Measurements from ENCODE around the gene FAM229A. TPM values are rescaled to one million over a fixed set of nuclear protein-coding genes. Genes with fewer than 3 reads are reported as not detected.

The FAM229A gene
- polyA plus RNA-seq, 2 of the 4 experiments (the other 2 are of a cell fraction): 3.5 to 5.6 TPM

DNA sequence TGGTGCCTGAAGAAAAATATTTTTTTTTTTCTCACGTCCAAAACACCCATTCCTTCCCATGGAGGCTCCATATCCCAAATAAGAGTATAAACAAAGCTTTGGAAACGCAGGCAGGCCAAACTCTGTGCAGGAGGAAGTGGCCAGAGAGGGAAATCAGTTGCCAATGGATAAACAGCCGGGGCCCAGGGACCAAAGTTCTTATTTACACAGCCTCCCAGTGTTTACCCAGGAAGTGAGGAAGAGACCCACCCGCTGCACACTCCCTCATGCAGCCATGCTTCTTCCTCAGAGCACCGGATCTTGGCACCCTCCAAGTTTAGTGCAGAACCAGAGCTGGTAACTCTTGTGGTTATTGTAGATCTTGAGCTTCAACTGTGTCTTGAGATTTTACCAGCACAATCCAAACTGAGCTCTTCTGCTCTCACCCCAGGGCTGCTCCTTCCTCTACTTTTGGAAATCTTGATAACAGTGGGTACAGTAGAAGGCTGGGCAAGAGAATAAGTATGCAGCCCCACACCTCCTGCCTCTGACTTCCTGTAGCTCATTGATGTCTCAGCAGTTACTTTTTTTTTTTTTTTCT, 40.5 kb downstream of the FAM229A start:
- 2% methylated on average over 5 of the region's 5 CpGs for WGBS (ENCODE audit: missing lambda C conversion rate)
- DNase-seq (ENCODE audit: low read depth in 1 of 2, low spot score in 1 of 2) (peak; percentile 42 to 88), ATAC-seq (peak; percentile 97 to 98), FAIRE-seq (no peak)
- Histone ChIP-seq H3K4me3 (0 out of 3 replicates have a peak overlapping the region, but pooled peaks have one; percentile 9), H3K9me3 (no peaks in the 10 kb centered on the region), H3K4me1 (peaks cover 31% of the 10 kb centered on the region), H3K27ac (peak overlapping the region; percentile 87 to 90), H3K4me2 (peak overlapping the region; percentile 89)
- TF ChIP-seq, protein P1, sequence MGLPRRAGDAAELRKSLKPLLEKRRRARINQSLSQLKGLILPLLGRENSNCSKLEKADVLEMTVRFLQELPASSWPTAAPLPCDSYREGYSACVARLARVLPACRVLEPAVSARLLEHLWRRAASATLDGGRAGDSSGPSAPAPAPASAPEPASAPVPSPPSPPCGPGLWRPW (IDR thresholded peaks at IDR 0.05): no peak
- no peak for TF ChIP-seq HDAC2 (IDR thresholded peaks at IDR 0.05)
- no peak for TF ChIP-seq EHF (CRISPR knock-in tag; IDR thresholded peaks at IDR 0.05)
- no peak for TF ChIP-seq RFX5 (IDR thresholded peaks at IDR 0.05)
- TF ChIP-seq, protein P2, sequence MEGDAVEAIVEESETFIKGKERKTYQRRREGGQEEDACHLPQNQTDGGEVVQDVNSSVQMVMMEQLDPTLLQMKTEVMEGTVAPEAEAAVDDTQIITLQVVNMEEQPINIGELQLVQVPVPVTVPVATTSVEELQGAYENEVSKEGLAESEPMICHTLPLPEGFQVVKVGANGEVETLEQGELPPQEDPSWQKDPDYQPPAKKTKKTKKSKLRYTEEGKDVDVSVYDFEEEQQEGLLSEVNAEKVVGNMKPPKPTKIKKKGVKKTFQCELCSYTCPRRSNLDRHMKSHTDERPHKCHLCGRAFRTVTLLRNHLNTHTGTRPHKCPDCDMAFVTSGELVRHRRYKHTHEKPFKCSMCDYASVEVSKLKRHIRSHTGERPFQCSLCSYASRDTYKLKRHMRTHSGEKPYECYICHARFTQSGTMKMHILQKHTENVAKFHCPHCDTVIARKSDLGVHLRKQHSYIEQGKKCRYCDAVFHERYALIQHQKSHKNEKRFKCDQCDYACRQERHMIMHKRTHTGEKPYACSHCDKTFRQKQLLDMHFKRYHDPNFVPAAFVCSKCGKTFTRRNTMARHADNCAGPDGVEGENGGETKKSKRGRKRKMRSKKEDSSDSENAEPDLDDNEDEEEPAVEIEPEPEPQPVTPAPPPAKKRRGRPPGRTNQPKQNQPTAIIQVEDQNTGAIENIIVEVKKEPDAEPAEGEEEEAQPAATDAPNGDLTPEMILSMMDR (IDR thresholded peaks at IDR 0.05): no peak
- no peak for TF ChIP-seq MYC (IDR thresholded peaks at IDR 0.05; ENCODE audit: borderline replicate concordance, low read length)
- TF ChIP-seq SREBF2 (IDR thresholded peaks at IDR 0.05): no peak
- TF ChIP-seq, protein P3, sequence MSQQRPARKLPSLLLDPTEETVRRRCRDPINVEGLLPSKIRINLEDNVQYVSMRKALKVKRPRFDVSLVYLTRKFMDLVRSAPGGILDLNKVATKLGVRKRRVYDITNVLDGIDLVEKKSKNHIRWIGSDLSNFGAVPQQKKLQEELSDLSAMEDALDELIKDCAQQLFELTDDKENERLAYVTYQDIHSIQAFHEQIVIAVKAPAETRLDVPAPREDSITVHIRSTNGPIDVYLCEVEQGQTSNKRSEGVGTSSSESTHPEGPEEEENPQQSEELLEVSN (IDR thresholded peaks at IDR 0.05; ENCODE audit: borderline replicate concordance, low read depth): peak; percentile 28; the same call in 1 of the 2 replicates
- TF ChIP-seq SMC3 (IDR thresholded peaks at IDR 0.05): no peak
- TF ChIP-seq RARB (CRISPR knock-in tag; IDR thresholded peaks at IDR 0.05): no peak
- TF ChIP-seq, protein P4, sequence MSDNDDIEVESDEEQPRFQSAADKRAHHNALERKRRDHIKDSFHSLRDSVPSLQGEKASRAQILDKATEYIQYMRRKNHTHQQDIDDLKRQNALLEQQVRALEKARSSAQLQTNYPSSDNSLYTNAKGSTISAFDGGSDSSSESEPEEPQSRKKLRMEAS (IDR thresholded peaks at IDR 0.05): peak; percentile 87
- TF ChIP-seq CBX2 (IDR thresholded peaks at IDR 0.05; ENCODE audit: borderline replicate concordance, low read depth): no peak
- TF ChIP-seq GATA3 (IDR thresholded peaks at IDR 0.05; ENCODE audit: borderline replicate concordance): no peak; the same call in 1 of the 2 replicates
- no peak for TF ChIP-seq NR3C1 (IDR thresholded peaks at IDR 0.05)
- peak in 1 of 2 experiments; percentile 12; a peak in 1 of 4 replicates for TF ChIP-seq CEBPB (IDR thresholded peaks at IDR 0.05)
- TF ChIP-seq ZFP36 (IDR thresholded peaks at IDR 0.05; ENCODE audit: borderline replicate concordance, partially characterized antibody): peak; percentile 85
- peak; percentile 58 to 65; a peak in 2 of 5 replicates for TF ChIP-seq JUN (IDR thresholded peaks at IDR 0.05)
- no peak for TF ChIP-seq TP53 (CRISPR knock-in tag; IDR thresholded peaks at IDR 0.05)
- TF ChIP-seq, protein P5, sequence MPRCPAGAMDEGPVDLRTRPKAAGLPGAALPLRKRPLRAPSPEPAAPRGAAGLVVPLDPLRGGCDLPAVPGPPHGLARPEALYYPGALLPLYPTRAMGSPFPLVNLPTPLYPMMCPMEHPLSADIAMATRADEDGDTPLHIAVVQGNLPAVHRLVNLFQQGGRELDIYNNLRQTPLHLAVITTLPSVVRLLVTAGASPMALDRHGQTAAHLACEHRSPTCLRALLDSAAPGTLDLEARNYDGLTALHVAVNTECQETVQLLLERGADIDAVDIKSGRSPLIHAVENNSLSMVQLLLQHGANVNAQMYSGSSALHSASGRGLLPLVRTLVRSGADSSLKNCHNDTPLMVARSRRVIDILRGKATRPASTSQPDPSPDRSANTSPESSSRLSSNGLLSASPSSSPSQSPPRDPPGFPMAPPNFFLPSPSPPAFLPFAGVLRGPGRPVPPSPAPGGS (IDR thresholded peaks at IDR 0.05): 0 out of 3 replicates have a peak, but pooled peaks have one; percentile 44
- TF ChIP-seq HOXA7 (CRISPR knock-in tag; IDR thresholded peaks at IDR 0.05): no peak
- TF ChIP-seq ESRRA (IDR thresholded peaks at IDR 0.05; ENCODE audit: borderline replicate concordance, low read length): no peak
- no peak for TF ChIP-seq CBX8 (IDR thresholded peaks at IDR 0.05)
- TF ChIP-seq PHF8 (IDR thresholded peaks at IDR 0.05; ENCODE audit: borderline replicate concordance, low read depth): no peak
- no peak for TF ChIP-seq POLR2AphosphoS2 (conservative IDR thresholded peaks at IDR 0.05; ENCODE audit: low read length)
- no peak for TF ChIP-seq RNF2 (IDR thresholded peaks at IDR 0.05; ENCODE audit: borderline replicate concordance, low read depth)
- TF ChIP-seq CHD2 (IDR thresholded peaks at IDR 0.05; ENCODE audit: low read length, partially characterized antibody): no peak
- POLR2A ChIA-PET: interaction anchor here (0.6 to 2.8 kb wide), 4 partner anchors 9 to 116 kb away, joined by 4 to 20 read pairs (median 6); partner anchors contain the start of genes IQCC and MARCKSL1
- CTCF ChIA-PET: interaction anchor here (0.6 to 1.7 kb wide), 7 partner anchors 10 to 687 kb away, joined by 3 to 7 read pairs (median 5); no protein-coding TSS in a partner anchor

Measured in A549 (cell line).